GM19043 (cell line): ENCODE measurements around the gene GPR89B.
"Not testable (repeated sequence)": the region's sequence is repeated elsewhere in the genome, so short reads cannot be mapped to it uniquely, and the experiment has no call there.

Experiments
- ATAC-seq: cut with Tn5 transposase; IDR thresholded peaks from one replicate; pipeline ENCODE4 v1.9.1; 2021; ENCODE audit warnings: low read depth; ENCODE audit not compliant: unreplicated experiment

Gene GPR89B

GRCh38 chr1:147928236-147929132 lies at the start of gene GPR89B:
Gene GPR89B, plus strand, starts transcription at chr1:147928420. Its CDS starts 117 bp downstream, at chr1:147928537.
- ATAC-seq = peak; percentile 99

GRCh38 chr1:147879911-147880310 lies 48.3 kb upstream of the GPR89B start:
- ATAC-seq = no peak

GRCh38 chr1:147882535-147882934 lies 45.7 kb upstream of the GPR89B start:
- ATAC-seq = no peak

GRCh38 chr1:147890177-147890790 lies 37.9 kb upstream of the GPR89B start:
- ATAC-seq = peak; percentile 72

GRCh38 chr1:147891088-147891487 lies 37.1 kb upstream of the GPR89B start:
- ATAC-seq = no peak

- ATAC-seq = no peak
These were observed 36.0 kb upstream of the GPR89B start for GRCh38 chr1:147892216-147892615.

DNA sequence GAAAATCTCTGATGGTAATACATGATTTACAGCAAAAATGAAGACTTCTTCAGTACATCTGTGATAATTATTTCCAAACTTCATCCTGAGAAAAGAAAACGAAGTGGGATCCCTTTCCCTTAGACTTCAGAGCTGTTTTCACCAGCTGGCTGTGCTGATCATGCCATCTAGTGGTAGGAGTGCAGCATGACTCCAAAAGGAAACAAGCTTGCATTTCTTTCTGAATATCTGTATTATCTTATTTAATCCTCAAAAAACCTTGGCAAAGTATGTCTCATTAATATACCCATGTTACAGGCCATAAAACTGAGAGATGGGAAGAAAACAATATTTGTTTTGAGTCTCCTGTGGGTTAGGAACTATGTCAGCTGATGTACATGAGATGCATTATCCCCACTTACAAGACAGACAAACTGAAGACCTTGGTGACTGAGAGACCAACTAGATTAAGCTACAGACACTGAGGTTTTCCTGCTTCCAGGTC lies 35.4 kb upstream of the GPR89B start:
- ATAC-seq = no peak

DNA sequence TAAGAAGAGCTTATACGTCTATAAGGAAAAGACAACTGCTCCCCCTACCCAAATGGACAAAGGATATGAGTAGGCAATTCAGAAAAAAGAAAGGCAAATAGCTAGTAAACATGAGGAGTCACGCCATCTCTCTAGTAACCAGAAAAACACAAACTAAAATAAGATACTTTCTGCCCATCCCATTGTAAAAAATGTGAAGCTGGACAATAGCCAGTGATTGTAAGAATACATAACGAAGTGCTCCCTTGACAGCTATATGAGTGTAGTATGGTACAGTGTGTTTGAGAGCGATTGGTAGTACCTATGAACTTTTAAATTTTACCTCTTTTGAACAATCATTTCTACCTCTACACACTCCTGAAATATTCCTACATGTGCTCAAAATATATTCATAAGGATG lies 33.1 kb upstream of the GPR89B start:
- ATAC-seq = no peak

- ATAC-seq = no peak
These were observed 31.0 kb upstream of the GPR89B start for GRCh38 chr1:147897029-147897752.

GRCh38 chr1:147897789-147898188 lies 30.4 kb upstream of the GPR89B start:
- no peak for ATAC-seq

DNA sequence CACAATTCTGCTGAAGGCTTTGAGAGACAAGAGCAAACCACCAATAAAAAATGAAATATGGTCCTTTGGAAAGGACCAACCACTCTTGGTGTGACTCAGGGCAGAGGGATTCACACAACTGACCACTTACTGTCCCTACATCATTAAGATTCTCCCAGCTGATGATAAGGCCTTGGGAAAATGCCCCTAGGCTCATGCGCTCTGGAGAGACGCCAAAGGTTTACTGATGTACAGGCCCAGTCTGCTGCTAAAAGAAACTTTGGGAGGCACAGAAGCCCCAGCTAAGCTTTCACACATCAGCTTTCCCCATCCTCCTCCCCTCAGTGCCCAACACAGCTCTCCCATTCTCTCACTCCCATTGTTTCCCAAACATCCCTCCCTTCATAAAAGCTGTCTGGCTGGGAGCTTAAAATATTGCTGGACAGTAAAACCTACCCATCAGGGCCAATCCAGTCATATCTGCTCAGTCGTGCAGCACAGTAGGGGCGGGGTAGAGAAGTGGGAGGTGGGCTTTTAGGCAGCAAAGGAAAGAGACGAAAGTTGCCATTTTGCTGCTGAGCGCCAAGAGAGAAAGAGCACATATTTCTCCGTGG lies 25.9 kb upstream of the GPR89B start, which contains the start of gene GJA8:
TSS of gene GJA8 (plus strand) at position 543 of the 593 bp plus-strand sequence. CDS start 5,161 bp downstream, outside the sequence.
- ATAC-seq = no peak

DNA sequence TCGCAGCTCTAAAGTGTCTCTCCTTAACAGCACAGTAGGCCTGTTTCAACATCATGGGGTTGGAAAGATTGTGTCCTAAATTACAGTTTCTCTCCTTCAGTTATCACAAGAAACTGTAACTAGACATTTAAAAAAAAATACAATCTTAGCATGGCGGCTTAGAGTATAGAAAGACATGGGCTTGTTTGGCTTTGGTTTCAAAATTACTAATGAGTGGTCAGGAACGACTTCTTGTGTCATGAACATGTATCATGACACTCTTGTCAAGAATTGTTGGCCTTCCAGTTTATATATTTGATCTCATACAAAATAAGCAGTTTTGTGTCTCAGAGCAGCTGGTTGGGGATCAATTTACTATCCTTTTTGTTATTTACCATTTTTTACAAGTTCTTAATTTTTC lies 23.5 kb upstream of the GPR89B start:
- no peak for ATAC-seq

GRCh38 chr1:147907786-147908509 lies 20.3 kb upstream of the GPR89B start:
- no peak for ATAC-seq

DNA sequence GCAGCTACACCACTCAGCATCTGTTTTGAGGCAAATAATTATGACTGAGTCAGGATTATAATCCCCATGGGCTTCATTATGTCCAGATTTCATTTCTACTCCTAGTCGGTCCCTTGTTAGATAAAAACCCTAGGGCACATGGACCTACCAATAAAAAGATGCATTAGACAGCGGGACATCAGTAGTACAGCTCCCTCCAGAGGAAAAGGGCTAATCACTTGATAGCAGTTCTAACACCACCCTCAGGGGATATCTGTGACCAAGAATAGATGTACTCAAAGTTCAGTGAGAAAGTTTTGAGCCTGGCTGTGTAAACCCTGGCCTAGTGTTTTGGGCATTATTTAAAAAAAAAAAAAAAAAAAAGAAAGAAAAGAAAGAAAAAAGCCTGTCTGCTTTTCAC lies 15.7 kb upstream of the GPR89B start:
- no peak for ATAC-seq

DNA sequence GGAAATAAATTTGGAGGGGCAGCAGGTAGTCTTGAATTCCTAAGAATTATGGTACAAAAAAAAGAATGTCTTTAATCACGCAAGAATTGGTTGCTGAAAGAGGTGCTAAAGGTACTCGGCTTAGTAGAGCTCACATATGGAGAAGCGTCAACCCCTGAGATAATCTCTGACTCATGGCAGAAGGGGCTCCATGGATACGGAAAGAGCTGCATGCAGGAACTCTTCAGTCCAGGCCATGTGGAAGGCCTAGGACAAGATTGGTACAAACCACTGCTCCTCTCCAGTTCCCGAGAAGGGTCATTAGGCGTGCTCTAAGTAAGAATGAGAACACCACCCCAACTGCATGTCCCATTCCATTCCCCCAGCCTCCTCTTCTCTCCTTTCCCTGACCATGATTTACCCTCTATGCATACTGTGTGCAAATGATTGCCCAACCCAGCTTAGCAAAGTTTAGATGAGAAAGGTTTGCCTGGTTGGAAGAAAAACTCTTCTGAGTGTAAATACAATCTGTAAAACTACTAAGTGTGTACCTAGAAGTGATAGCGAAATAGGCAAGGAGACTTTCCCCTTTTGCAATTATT lies 14.8 kb upstream of the GPR89B start:
- no peak for ATAC-seq

- ATAC-seq = no peak
These were observed 8.3 kb upstream of the GPR89B start for GRCh38 chr1:147919896-147920295.

DNA sequence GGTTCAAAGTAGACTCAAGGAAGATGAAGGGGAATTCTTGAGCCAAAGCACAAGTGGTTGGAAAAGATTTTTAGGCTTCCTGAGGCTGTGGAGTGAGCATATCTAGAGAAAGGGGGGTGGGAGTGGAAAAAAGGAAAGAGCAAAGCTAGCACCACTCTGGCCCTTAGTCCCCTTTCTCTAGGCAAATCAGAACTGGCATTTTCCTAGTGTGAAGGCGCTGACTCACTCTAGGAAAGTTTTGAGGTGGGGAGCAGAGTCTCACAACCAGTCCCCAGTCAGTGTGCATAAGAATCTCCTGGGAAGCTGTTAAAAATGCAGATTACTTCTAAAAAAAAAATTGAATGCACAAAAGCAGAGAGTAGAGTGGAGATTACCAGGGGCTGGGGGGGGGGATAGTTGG lies 3.4 kb upstream of the GPR89B start:
- ATAC-seq = no peak

GRCh38 chr1:147927215-147927614 lies 1.0 kb upstream of the GPR89B start:
- ATAC-seq = not testable (repeated sequence)

DNA sequence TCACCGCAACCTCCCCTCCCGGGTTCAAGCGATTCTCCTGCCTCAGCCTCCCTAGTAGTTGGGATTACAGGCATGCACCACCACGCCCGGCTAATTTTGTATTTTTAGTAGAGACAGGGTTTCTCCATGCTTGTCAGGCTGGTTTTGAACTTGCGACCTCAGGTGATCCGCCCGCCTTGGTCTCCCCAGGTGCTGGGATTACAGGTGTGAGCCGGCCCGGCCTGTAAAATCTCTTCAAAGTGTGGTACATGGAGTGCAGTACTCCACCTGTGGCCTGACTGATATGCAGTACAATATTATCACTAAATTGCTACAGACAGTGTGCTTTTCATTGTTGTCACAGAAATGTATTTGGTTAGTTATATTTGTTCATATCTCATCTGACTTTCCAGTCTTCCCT lies 531 bp upstream of the GPR89B start:
- ATAC-seq = not testable (repeated sequence)

DNA sequence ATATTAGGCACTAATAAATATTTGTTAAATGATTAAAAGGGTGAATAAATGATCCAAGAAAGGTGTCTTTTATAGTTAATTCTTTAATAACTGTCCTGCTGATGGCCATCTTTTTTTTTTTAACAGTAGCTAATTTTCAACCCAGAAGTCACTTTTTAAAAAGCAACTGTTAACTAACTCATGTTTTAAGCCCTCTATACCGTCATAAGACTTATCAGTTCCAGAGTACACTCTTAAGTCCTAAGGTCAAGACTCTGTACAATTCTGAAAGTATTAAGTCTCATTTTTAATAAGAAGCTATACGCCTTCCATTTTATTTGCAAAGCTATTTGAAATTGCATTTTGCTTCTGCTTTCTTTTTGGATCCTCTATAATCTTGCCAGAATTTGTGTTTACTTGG lies 2.9 kb downstream of the GPR89B start:
- not testable (repeated sequence) for ATAC-seq
